Ascending aorta (tissue), 2 donors: ENCODE measurements around the gene CDIPT. TPM values are rescaled to one million over a fixed set of nuclear protein-coding genes. Genes with fewer than 3 reads are reported as not detected.
"Not testable (repeated sequence)": the region's sequence is repeated elsewhere in the genome, so short reads cannot be mapped to it uniquely, and the experiment has no call there.

Source experiments
- DNase-seq, 2 donors: peaks; one replicate each; pipeline ENCODE4 v3.0.0-alpha.2; 2019; ENCODE audit warnings: low spot score in 2 of 2
- H3K27ac ChIP-seq, 2 donors: fragments of 200-600 bp; sonication (generic); one replicate each; pipeline ENCODE4 v1.5.1; 2016 to 2017; ENCODE audit warnings: mild to moderate bottlenecking in 1 of 2
- H3K27me3 ChIP-seq: fragments of 200-600 bp; sonication (generic); one replicate; pipeline ENCODE4 v1.5.1; 2017
- H3K36me3 ChIP-seq, 2 donors: fragments of 200-600 bp; sonication (generic); one replicate each; pipeline ENCODE4 v1.5.1; 2016
- H3K4me1 ChIP-seq, 2 donors: fragments of 200-600 bp; sonication (generic); one replicate each; pipeline ENCODE4 v1.5.1; 2016 to 2017; ENCODE audit warnings: mild to moderate bottlenecking in 1 of 2
- H3K4me3 ChIP-seq, 2 donors: fragments of 200-600 bp; sonication (generic); one replicate each; pipeline ENCODE4 v1.5.1; 2016 to 2017; ENCODE audit warnings: mild to moderate bottlenecking in 1 of 2
- H3K9me3 ChIP-seq, 2 donors: fragments of 200-600 bp; sonication (generic); one replicate each; pipeline ENCODE4 v1.5.1; 2016
- intact Hi-C: fragments of 100-400 bp; cut with DNase I; formaldehyde crosslinking; loops from one replicate; pipeline ENCODE4 v1.15.1; 2023
- total RNA-seq: library from RNA; depleted of rRNA; stranded (reverse); fragments of >200 nt; gene quantifications from one replicate; pipeline ENCODE4 v1.1.0, GENCODE V29; 2016
- TF ChIP-seq, protein P1 (sequence below), 3 experiments: fragments of 200-600 bp in 2 of 3; fragments of 450-650 bp in 1 of 3; sonication (generic) in 2 of 3; IDR thresholded peaks; one replicate each; pipeline ENCODE4 v1.5.1; 2016 to 2019; ENCODE audit warnings: antibody characterized with exemption in 3 of 3, mild to moderate bottlenecking in 1 of 3, moderate library complexity in 1 of 3

Gene CDIPT
- total RNA-seq, 1 donor from 2014 or later, result 174 TPM

GRCh38 chr16:29894352-29894751 lies 31.3 kb upstream of the CDIPT start:
- no peaks in the 10 kb centered on the region for H3K36me3 ChIP-seq
- intact Hi-C loops, result no loop called here
- TF ChIP-seq, protein P1, sequence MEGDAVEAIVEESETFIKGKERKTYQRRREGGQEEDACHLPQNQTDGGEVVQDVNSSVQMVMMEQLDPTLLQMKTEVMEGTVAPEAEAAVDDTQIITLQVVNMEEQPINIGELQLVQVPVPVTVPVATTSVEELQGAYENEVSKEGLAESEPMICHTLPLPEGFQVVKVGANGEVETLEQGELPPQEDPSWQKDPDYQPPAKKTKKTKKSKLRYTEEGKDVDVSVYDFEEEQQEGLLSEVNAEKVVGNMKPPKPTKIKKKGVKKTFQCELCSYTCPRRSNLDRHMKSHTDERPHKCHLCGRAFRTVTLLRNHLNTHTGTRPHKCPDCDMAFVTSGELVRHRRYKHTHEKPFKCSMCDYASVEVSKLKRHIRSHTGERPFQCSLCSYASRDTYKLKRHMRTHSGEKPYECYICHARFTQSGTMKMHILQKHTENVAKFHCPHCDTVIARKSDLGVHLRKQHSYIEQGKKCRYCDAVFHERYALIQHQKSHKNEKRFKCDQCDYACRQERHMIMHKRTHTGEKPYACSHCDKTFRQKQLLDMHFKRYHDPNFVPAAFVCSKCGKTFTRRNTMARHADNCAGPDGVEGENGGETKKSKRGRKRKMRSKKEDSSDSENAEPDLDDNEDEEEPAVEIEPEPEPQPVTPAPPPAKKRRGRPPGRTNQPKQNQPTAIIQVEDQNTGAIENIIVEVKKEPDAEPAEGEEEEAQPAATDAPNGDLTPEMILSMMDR (IDR thresholded peaks at IDR 0.05), result no peak
- H3K4me1 ChIP-seq, result no peaks in the 10 kb centered on the region
- no peaks in the 10 kb centered on the region for H3K9me3 ChIP-seq
- no peak for DNase-seq
- peaks cover 4% of the 10 kb centered on the region for H3K27me3 ChIP-seq
- no peak overlapping the region for H3K4me3 ChIP-seq
- H3K27ac ChIP-seq, result no peak overlapping the region

DNA sequence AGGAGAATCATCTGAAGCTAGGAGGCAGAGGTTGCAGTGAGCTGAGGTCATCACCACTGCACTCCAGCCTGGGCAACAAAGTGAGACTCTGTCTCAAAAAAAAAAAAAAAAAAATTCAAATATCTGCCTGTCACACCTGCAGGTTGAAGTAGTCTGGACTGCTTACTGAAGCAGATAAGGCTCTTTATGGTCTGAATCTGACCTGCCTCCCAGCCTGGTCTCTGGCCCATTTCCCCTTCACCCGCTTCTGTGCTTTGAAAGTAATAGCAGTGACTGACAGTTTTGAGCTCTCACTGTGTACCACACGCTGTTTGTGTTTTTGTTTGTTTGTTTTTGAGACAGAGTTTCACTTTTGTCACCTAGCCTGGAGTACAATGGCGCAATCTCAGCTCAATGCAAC lies 30.5 kb upstream of the CDIPT start:
- no peaks in the 10 kb centered on the region for H3K36me3 ChIP-seq
- no peak for DNase-seq
- H3K4me3 ChIP-seq, result no peak overlapping the region
- intact Hi-C loops, result no loop called here
- TF ChIP-seq, protein P1 (IDR thresholded peaks at IDR 0.05), result no peak
- no peak overlapping the region for H3K27ac ChIP-seq
- H3K27me3 ChIP-seq, result peaks cover 4% of the 10 kb centered on the region
- H3K4me1 ChIP-seq, result no peaks in the 10 kb centered on the region
- H3K9me3 ChIP-seq, result no peaks in the 10 kb centered on the region

- H3K27me3 ChIP-seq, result no peaks in the 10 kb centered on the region
- DNase-seq, result no peak
- TF ChIP-seq, protein P1 (IDR thresholded peaks at IDR 0.05), result no peak
- no peaks in the 10 kb centered on the region for H3K9me3 ChIP-seq
- intact Hi-C loops, result no loop called here
- no peak overlapping the region for H3K4me3 ChIP-seq
- no peak overlapping the region for H3K27ac ChIP-seq
- H3K36me3 ChIP-seq, result no peaks in the 10 kb centered on the region
- H3K4me1 ChIP-seq, result no peaks in the 10 kb centered on the region
Measured at GRCh38 chr16:29892458-29892813, 29.4 kb upstream of the CDIPT start.

DNA sequence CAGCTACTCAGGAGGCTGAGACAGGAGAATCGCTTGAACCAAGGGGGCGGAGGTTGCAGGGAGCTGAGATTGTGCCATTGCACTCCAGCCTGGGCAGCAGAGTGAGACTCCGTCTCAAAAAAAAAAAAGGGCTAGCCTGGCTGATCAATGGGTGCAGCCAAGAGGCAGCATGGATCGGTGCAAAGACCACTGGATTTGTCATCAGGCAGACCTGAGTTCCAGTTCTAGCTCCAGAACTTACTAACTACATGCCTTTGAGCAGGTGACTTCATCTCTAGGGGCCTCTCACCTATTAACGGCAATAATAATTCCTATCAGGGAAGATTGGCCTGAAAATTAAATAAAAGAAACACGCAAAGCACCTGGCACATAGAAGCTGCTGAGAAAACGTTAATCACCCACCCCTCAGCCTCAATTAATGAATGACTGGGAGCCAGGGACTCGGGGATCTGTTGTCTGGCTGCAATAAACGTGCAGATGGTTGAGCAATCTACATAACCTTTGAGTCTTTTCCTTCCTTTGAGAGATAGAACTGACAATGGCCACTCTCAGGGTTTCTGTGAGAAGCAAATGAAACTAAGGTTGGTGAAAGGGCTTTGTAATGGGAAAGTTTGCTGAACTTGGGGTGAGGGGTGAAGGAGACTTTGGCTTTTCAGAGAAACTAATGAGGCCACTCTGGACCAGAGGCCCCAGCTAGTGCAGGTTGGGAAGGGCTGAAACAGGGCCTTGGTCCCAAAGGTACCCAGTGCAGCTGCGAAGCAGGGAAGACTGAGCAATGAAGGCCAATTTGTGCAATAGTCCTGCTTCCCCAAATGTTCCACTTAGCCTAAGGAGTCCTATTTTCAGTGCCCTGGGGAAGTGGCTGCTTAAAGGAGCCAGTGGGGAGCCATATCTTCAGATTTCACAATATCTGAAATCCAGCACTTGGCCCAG lies 28.8 kb upstream of the CDIPT start:
- TF ChIP-seq, protein P1 (IDR thresholded peaks at IDR 0.05), result no peak
- Histone ChIP-seq H3K4me3 (no peak overlapping the region), H3K27me3 (no peaks in the 10 kb centered on the region), H3K36me3 (no peaks in the 10 kb centered on the region), H3K9me3 (no peaks in the 10 kb centered on the region), H3K27ac (no peak overlapping the region), H3K4me1 (no peaks in the 10 kb centered on the region)
- intact Hi-C loops, result no loop called here
- no peak for DNase-seq

GRCh38 chr16:29889372-29889771 lies 26.3 kb upstream of the CDIPT start:
- H3K9me3 ChIP-seq, intact Hi-C loops, H3K4me1 ChIP-seq: not testable (repeated sequence)

GRCh38 chr16:29883987-29884386 lies 21.0 kb upstream of the CDIPT start:
- no peaks in the 10 kb centered on the region for H3K36me3 ChIP-seq
- no peaks in the 10 kb centered on the region for H3K27me3 ChIP-seq
- no peak overlapping the region for H3K27ac ChIP-seq
- DNase-seq, result no peak
- H3K4me1 ChIP-seq, result no peaks in the 10 kb centered on the region
- no peak overlapping the region for H3K4me3 ChIP-seq
- intact Hi-C loops, result no loop called here
- TF ChIP-seq, protein P1 (IDR thresholded peaks at IDR 0.05), result no peak
- no peaks in the 10 kb centered on the region for H3K9me3 ChIP-seq

More at GRCh38 chr16:29889372-29889771, 26.3 kb upstream of the CDIPT start:
- not testable (repeated sequence) for DNase-seq, H3K27me3 ChIP-seq, H3K36me3 ChIP-seq, H3K27ac ChIP-seq, H3K4me3 ChIP-seq
